GM23338 (cell line): ENCODE measurements around the gene BSND. TPM values are rescaled to one million over a fixed set of nuclear protein-coding genes. Genes with fewer than 3 reads are reported as not detected.

Experiments used
- ATAC-seq: fragments of 200-7000 bp; cut with Tn5 transposase; 3 replicates; pipeline ENCODE4 v1.9.1; 2020
- DNase-seq: peaks from one replicate; pipeline ENCODE4 v3.0.0-alpha.2; 2015; ENCODE audit warnings: low spot score
- H2AFZ ChIP-seq: fragments of 200-600 bp; sonication (generic); 2 replicates; pipeline ENCODE4 v1.8.0; 2016; ENCODE audit warnings: antibody characterized with exemption, mild to moderate bottlenecking, moderate library complexity
- H3F3A ChIP-seq: fragments of 200-600 bp; sonication (generic); replicated peaks from 2 replicates; pipeline ENCODE4 v1.8.0; 2017; ENCODE audit warnings: antibody characterized with exemption, mixed run types, low read depth
- H3K27ac ChIP-seq: fragments of 200-600 bp; sonication (generic); 2 replicates; pipeline ENCODE4 v1.6.1; 2016; ENCODE audit warnings: low read depth
- H3K27me3 ChIP-seq: fragments of 200-600 bp; sonication (generic); 2 replicates; pipeline ENCODE4 v1.8.0; 2016; ENCODE audit warnings: mild to moderate bottlenecking, mixed run types, moderate library complexity; ENCODE audit not compliant: insufficient read depth
- H3K36me3 ChIP-seq: fragments of 200-600 bp; sonication (generic); 2 replicates; pipeline ENCODE4 v1.8.0; 2016; ENCODE audit warnings: mild to moderate bottlenecking; ENCODE audit not compliant: insufficient read depth
- H3K4me1 ChIP-seq: fragments of 200-600 bp; sonication (generic); 2 replicates; pipeline ENCODE4 v1.8.0; 2016; ENCODE audit warnings: mild to moderate bottlenecking, moderate library complexity; ENCODE audit not compliant: insufficient read depth
- H3K4me2 ChIP-seq: fragments of 200-600 bp; sonication (generic); 2 replicates; pipeline ENCODE4 v1.7.1; 2017; ENCODE audit warnings: mixed run types
- H3K4me3 ChIP-seq: fragments of 200-600 bp; sonication (generic); 2 replicates; pipeline ENCODE4 v1.6.1; 2016; ENCODE audit warnings: mixed run types
- H3K79me2 ChIP-seq: fragments of 200-600 bp; sonication (generic); replicated peaks from 2 replicates; pipeline ENCODE4 v1.8.0; 2017; ENCODE audit warnings: mild to moderate bottlenecking; ENCODE audit not compliant: insufficient read depth
- H3K9me2 ChIP-seq: fragments of 200-600 bp; sonication (generic); 2 replicates; pipeline ENCODE4 v1.8.0; 2017; ENCODE audit not compliant: insufficient read depth
- H4K20me1 ChIP-seq: fragments of 200-600 bp; sonication (generic); replicated peaks from 2 replicates; pipeline ENCODE4 v1.8.0; 2017; ENCODE audit warnings: mild to moderate bottlenecking; ENCODE audit not compliant: insufficient read depth
- H3K27ac Mint-ChIP-seq: 2 replicates; pipeline ENCODE4 v1.8.0; 2020; ENCODE audit warnings: inconsistent platforms, mild to moderate bottlenecking, moderate library complexity, mixed read lengths
- H3K27me3 Mint-ChIP-seq: 3 replicates; pipeline ENCODE4 v1.8.0; 2022; ENCODE audit warnings: low read depth, mild to moderate bottlenecking, moderate library complexity, mixed read lengths, inconsistent platforms; ENCODE audit not compliant: insufficient read depth, poor library complexity
- H3K36me3 Mint-ChIP-seq: 3 replicates; pipeline ENCODE4 v1.8.0; 2021; ENCODE audit warnings: low read depth, mild to moderate bottlenecking, inconsistent platforms, moderate library complexity, mixed read lengths
- H3K4me1 Mint-ChIP-seq: 3 replicates; pipeline ENCODE4 v1.8.0; 2020; ENCODE audit warnings: mild to moderate bottlenecking, inconsistent platforms, mixed read lengths
- H3K4me3 Mint-ChIP-seq: 3 replicates; pipeline ENCODE4 v1.8.0; 2021; ENCODE audit warnings: moderate library complexity, mild to moderate bottlenecking, inconsistent platforms, mixed read lengths
- H3K9me3 Mint-ChIP-seq: 3 replicates; pipeline ENCODE4 v1.8.0; 2020; ENCODE audit warnings: moderate library complexity, mild to moderate bottlenecking, inconsistent platforms, mixed read lengths
- NANOG ChIP-seq: IDR thresholded peaks from 2 replicates; pipeline ENCODE4 v1.6.1; 2016; ENCODE audit warnings: antibody characterized with exemption, borderline replicate concordance
- ZNF331 ChIP-seq: fragments of 250-450 bp; sonication (Bioruptor Pico); IDR thresholded peaks from 2 replicates; pipeline ENCODE4 v1.5.0; 2020; ENCODE audit warnings: low read depth, mild to moderate bottlenecking, moderate library complexity
- ZNF462 ChIP-seq: fragments of 250-450 bp; sonication (Bioruptor Pico); IDR thresholded peaks from 2 replicates; pipeline ENCODE4 v1.5.0; 2020; ENCODE audit warnings: mild to moderate bottlenecking, moderate library complexity
- polyA plus RNA-seq: library from polyadenylated mRNA; unstranded; fragments of >200 nt; fragmentation: Nextera tagmentation; extraction: Ambion mirVana; gene quantifications from 2 replicates; pipeline ENCODE4 v1.2.1, GENCODE V29; 2016
- total RNA-seq: library from RNA; depleted of rRNA; stranded (reverse); fragments of >200 nt; shearing (Covaris generic); gene quantifications from 2 replicates; pipeline ENCODE4 v1.2.3, GENCODE V29; 2014

The BSND gene
- total and polyA plus RNA-seq, 2 experiments from 2014 or later: 0.55 to 1.4 TPM

GRCh38 chr1:55043726-55044125 is 45.0 kb downstream of the BSND start:
- TF ChIP-seq NANOG: no peak
- no peak for TF ChIP-seq ZNF462 (CRISPR knock-in tag)
- no peak overlapping the region for H3K27ac ChIP-seq
- Mint-ChIP-seq H3K36me3 (peaks cover 34% of the 10 kb centered on the region), H3K27ac (no peak overlapping the region), H3K4me1 (peaks cover 24% of the 10 kb centered on the region), H3K27me3 (peaks cover 36% of the 10 kb centered on the region), H3K9me3 (no peaks in the 10 kb centered on the region), H3K4me3 (no peak overlapping the region)
- peak overlapping the region; percentile 94 for H3K4me2 ChIP-seq
- H3F3A ChIP-seq: 0 out of 2 replicates have a peak, but pooled peaks cover 8% of the 10 kb centered on the region
- H3K9me2 ChIP-seq: no peaks in the 10 kb centered on the region
- H3K79me2 ChIP-seq: peaks cover 99% of the 10 kb centered on the region
- H3K36me3 ChIP-seq: peaks cover 42% of the 10 kb centered on the region
- H3K27me3 ChIP-seq: peaks cover 18% of the 10 kb centered on the region
- ATAC-seq (no peak), DNase-seq (no peak)
- H3K4me3 ChIP-seq: peak overlapping the region; percentile 91
- no peak overlapping the region for H2AFZ ChIP-seq
- peaks cover 37% of the 10 kb centered on the region for H3K4me1 ChIP-seq
- peaks cover 63% of the 10 kb centered on the region for H4K20me1 ChIP-seq

- H3K4me3 ChIP-seq: no peak overlapping the region
- no peak for DNase-seq
- Mint-ChIP-seq H3K36me3 (peaks cover 38% of the 10 kb centered on the region), H3K27ac (no peak overlapping the region), H3K4me3 (no peak overlapping the region), H3K9me3 (no peaks in the 10 kb centered on the region), H3K4me1 (peaks cover 20% of the 10 kb centered on the region), H3K27me3 (peaks cover 26% of the 10 kb centered on the region)
- H3K27me3 ChIP-seq: peaks cover 8% of the 10 kb centered on the region; the same call in 1 of the 2 replicates
- peaks cover 46% of the 10 kb centered on the region for H3K36me3 ChIP-seq
- no peak overlapping the region for H2AFZ ChIP-seq
- no peak overlapping the region for H3K27ac ChIP-seq
- no peak for ATAC-seq
- peaks cover 69% of the 10 kb centered on the region for H4K20me1 ChIP-seq
- H3K4me1 ChIP-seq: peaks cover 31% of the 10 kb centered on the region
- H3K4me2 ChIP-seq: no peak overlapping the region
- H3K9me2 ChIP-seq: no peaks in the 10 kb centered on the region
- H3K79me2 ChIP-seq: peaks cover 97% of the 10 kb centered on the region
- H3F3A ChIP-seq: 0 out of 2 replicates have a peak, but pooled peaks cover 8% of the 10 kb centered on the region
- TF ChIP-seq NANOG (no peak), ZNF331 (CRISPR knock-in tag) (no peak), ZNF462 (CRISPR knock-in tag) (no peak)
Observed at GRCh38 chr1:55044617-55045397, 46.1 kb downstream of the BSND start.
